Lower leg skin (tissue), 4 donors: ENCODE results near the gene JUND. TPM values are rescaled to one million over a fixed set of nuclear protein-coding genes. Genes with fewer than 3 reads are reported as not detected.

Source experiments
- DNase-seq, 2 donors: peaks; one replicate each; pipeline ENCODE4 v3.0.0-alpha.2; 2019; ENCODE audit warnings: low spot score in 2 of 2
- H3K4me3 ChIP-seq: fragments of 200-600 bp; sonication (generic); 2 replicates; pipeline ENCODE4 v1.5.1; 2017; ENCODE audit warnings: mild to moderate bottlenecking, low read depth; ENCODE audit not compliant: poor library complexity, severe bottlenecking
- POLR2A ChIP-seq, 2 donors: fragments of 450-650 bp; IDR thresholded peaks; one replicate each; pipeline ENCODE4 v1.6.1; 2016 to 2017; ENCODE audit warnings: antibody characterized with exemption in 2 of 2, mild to moderate bottlenecking in 1 of 2, moderate library complexity in 1 of 2
- WGBS, 2 donors: methylation state at CpG; one replicate each; pipeline ENCODE4 v1.1.5; 2018; 5-methylcytosine and 5-hydroxymethylcytosine counted together
- intact Hi-C: fragments of 100-400 bp; cut with DNase I; formaldehyde crosslinking; loops from one replicate; pipeline ENCODE4 v1.15.0; 2023; ENCODE audit warnings: low total_unique reads
- total RNA-seq, 4 donors: library from RNA; depleted of rRNA; stranded (reverse); fragments of >200 nt; gene quantifications; one replicate each; pipeline ENCODE4 v1.1.0, GENCODE V29; 2016
- TF ChIP-seq, protein P1 (sequence below), 3 donors: fragments of 450-650 bp; IDR thresholded peaks; one replicate each; pipeline ENCODE4 v1.5.1; 2016; ENCODE audit warnings: antibody characterized with exemption in 3 of 3, mild to moderate bottlenecking in 3 of 3, moderate library complexity in 2 of 3

JUND gene
- total RNA-seq, 4 donors from 2014 or later = 337 to 886 (median 413) TPM

DNA sequence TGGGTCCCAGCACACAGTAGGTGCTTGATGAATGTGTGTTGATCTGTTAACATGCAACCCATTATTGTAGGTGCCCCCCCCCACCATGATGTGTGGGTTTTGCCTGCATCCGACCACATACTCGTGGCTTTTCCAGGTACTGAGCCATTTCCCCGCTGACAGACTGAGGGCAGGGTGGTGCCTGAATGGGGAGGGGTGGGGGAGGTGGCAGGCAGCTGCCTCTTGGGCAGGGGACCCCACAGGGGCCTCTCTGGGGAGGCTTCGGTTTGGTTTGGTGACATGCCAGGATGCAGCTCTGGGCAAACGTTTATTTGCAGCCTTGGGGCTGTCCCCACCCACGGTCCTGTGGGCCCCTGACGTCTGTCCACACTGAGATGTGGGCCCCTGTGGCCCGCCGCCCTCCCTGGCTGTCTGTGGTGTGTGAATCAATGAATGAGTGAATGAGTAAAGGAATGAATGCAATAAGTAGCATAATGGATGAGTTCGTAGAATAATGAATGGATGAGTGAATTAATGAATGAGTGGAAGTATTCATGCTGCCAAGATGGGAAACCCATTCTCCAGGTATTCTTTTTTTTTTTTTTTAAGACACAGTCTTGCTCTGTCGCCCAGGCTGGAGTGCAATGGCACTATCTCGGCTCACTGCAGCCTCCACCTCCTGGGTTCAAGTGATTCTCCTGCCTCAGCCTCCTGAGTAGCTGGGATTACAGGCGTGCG is 9.0 kb upstream of the JUND start:
- H3K4me3 ChIP-seq = no peak overlapping the region
- intact Hi-C loops = no loop called here
- DNase-seq = no peak
- 32 to 36% methylated on average over 14 of the region's 14 CpGs for WGBS, 2 donors
- TF ChIP-seq, protein P1, sequence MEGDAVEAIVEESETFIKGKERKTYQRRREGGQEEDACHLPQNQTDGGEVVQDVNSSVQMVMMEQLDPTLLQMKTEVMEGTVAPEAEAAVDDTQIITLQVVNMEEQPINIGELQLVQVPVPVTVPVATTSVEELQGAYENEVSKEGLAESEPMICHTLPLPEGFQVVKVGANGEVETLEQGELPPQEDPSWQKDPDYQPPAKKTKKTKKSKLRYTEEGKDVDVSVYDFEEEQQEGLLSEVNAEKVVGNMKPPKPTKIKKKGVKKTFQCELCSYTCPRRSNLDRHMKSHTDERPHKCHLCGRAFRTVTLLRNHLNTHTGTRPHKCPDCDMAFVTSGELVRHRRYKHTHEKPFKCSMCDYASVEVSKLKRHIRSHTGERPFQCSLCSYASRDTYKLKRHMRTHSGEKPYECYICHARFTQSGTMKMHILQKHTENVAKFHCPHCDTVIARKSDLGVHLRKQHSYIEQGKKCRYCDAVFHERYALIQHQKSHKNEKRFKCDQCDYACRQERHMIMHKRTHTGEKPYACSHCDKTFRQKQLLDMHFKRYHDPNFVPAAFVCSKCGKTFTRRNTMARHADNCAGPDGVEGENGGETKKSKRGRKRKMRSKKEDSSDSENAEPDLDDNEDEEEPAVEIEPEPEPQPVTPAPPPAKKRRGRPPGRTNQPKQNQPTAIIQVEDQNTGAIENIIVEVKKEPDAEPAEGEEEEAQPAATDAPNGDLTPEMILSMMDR (IDR thresholded peaks at IDR 0.05) = no peak
- no peak for TF ChIP-seq POLR2A (IDR thresholded peaks at IDR 0.05)

DNA sequence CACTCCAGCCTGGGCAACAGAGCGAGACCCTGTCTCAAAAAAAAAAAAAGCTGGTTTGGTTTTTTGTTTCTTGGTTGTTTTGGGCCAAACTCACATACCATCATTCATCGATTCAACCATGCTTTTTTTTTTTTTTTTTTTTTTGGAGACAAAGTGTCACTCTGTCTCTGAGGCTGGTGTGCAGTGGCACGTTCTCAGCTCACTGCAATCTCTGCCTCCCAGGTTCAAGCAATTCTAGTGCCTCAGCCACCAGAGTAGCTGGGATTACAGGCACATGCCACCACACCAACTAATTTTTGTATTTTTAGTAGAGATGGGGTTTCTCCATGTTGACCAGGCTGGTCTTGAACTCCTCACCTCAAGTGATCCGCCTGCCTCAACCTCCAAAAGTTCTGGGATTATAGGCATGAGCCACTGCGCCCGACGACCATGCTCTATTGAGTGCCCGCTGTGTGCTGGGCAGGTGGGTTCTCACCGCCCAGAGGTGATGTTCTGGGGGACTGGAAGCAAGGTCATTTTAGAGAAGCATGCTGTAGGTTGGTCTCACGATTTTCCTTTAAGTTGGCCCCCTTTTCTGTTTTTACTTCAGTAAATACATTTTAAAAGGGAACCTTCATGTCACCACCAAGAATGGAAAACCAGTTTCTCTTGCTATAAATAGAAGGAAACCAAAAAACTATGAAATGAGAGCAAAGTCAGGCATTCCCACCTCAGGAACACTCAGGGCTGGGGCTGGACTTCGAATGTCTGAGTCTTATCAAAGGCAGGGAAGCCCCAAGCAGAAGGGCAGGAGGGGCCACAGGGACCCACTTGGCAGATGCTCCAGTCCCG is 8.3 kb upstream of the JUND start:
- no peak for DNase-seq
- 57 to 65% methylated on average over 12 of the region's 12 CpGs for WGBS, 2 donors
- TF ChIP-seq POLR2A (IDR thresholded peaks at IDR 0.05) = no peak
- TF ChIP-seq, protein P1 (IDR thresholded peaks at IDR 0.05) = no peak
- intact Hi-C loops = no loop called here
- H3K4me3 ChIP-seq = no peak overlapping the region

DNA sequence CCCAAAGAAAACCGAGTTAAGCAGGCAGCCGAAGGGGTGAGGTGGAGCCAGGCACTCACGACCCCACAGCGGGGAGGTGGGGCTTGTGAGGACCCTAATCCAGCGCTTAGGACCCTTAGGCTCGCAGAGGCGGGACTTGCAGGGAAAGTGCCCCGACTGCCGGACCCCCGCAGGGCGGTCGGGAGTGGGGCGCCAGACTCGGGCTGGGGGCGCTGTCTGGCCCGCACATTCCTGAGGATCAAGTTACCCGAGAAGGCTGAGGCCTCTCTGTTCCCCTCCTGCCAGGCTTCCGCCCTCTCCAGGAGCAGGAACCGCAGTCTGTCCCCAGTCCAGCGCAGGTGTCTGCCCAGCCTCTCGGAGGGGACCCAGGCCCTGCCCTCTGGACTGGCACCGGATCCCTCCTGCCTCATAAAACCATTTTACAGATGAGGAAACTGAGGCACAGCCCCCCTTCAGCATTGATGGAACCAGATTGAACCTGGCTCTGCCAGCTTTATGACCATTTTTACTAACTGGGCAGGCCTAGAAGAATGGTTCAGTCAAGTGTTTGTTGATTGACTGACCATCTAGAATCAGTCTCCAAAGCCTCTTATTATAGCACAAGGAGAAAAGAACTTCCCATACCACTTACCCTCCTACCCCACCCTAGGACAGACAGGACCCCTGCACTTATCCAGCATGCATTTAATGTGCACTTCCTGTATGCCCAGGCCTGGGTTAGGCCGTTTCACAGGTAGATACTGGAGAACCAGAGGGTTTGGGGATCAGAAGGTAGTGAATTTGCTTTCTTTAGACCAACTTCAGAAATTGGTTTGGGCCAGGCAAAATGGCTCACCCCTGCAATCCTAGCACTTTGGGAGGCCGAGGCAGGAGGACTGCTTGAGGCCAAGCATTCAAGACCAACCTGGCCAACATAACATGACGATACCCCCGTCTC is 6.7 kb upstream of the JUND start:
- WGBS, 2 donors = 57 to 77% methylated on average over 25 to 26 of the region's 26 CpGs
- no peak overlapping the region for H3K4me3 ChIP-seq
- no peak for DNase-seq
- TF ChIP-seq, protein P1 (IDR thresholded peaks at IDR 0.05) = no peak
- TF ChIP-seq POLR2A (IDR thresholded peaks at IDR 0.05) = no peak
- intact Hi-C loops = no loop called here

DNA sequence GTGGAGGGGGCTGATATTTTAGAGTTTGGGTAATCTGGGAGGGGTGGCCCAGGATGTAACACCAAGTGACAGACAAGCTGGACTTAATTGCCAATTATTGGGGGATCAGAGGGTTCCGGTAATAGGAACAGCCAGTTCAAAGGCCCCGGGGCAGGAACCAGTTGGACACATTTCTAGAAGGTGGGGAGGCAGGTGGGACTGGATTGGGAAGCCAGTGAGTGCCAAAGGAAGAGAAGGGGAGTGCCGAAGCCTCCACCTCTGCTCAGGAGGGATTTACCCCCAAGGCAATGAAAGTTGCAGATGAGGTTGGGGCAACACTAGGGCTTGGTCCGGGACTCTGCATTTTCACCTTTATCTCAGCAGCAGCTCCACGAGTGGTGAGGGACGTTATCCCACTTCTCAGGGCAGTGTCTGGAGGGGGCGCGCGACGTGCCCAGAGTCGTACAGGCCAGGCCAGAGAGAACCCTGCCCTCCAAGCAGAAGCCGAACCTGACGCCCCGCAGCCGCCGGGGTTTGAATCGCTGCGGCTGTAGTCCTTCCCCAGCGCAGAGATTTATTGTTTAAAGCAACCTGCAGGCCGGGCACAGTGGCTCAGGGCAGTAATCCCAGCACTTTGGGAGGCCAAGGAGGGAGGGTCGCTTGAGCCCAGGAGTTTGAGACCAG is 5.7 kb upstream of the JUND start:
- WGBS, 2 donors = 46 to 64% methylated on average over 20 to 21 of the region's 21 CpGs
- no peak overlapping the region for H3K4me3 ChIP-seq
- TF ChIP-seq POLR2A (IDR thresholded peaks at IDR 0.05) = no peak
- TF ChIP-seq, protein P1 (IDR thresholded peaks at IDR 0.05) = no peak
- intact Hi-C loops = no loop called here
- DNase-seq = no peak

DNA sequence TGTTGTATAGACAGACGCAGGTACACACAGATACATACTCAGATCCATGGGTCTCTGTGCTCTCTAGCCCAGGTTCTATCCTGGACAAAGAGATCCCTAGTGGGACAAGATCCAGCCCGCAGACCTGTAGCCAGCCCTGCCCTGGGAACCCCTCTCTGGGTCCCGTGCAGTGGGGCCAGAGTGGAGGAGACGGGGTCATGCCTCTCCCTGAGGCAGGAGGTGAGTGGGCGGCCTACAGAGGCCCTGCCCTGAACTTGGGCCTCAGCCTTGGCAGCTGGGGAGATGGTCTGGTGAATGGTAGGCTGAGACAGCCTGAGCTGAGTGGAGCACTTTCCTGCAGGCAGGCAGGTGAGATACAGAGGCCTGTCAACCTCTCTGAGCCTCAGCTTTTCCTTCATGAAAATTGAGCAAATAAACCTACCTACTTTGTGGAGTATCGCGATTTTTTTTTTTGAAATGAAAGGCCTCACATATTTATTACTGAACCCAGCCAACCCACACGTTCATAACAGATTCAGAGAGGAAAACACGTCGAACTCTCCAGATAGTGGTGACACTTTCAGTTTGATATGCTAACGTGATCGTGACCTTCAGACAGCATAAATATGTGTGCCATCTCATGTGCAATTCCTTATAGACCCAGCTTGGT is 3.4 kb upstream of the JUND start:
- WGBS, 2 donors = 45 to 60% methylated on average over 11 to 12 of the region's 12 CpGs
- TF ChIP-seq, protein P1 (IDR thresholded peaks at IDR 0.05) = no peak
- TF ChIP-seq POLR2A (IDR thresholded peaks at IDR 0.05) = no peak
- DNase-seq = no peak
- intact Hi-C loops = no loop called here
- H3K4me3 ChIP-seq = no peak overlapping the region
